H9 (cell line): ENCODE data around the gene EIF3D. TPM values are rescaled to one million over a fixed set of nuclear protein-coding genes. Genes with fewer than 3 reads are reported as not detected.

Source experiments
- DNase-seq: peaks from one replicate; pipeline ENCODE4 v3.0.0-alpha.2; 2017
- H2AFZ ChIP-seq: one replicate; pipeline ENCODE4 v1.6.1; 2013; ENCODE audit warnings: mild to moderate bottlenecking, low read length, control low read depth, moderate library complexity
- H2AK5ac ChIP-seq: 2 replicates; pipeline ENCODE4 v1.6.1; 2013; ENCODE audit warnings: low read length, control low read depth, mixed read lengths; ENCODE audit not compliant: insufficient read length
- H2BK120ac ChIP-seq: one replicate; pipeline ENCODE4 v1.6.1; 2013; ENCODE audit warnings: low read depth, mild to moderate bottlenecking, low read length, control low read depth, inconsistent platforms; ENCODE audit not compliant: poor library complexity, severe bottlenecking
- H2BK12ac ChIP-seq: 2 replicates; pipeline ENCODE4 v1.6.1; 2013; ENCODE audit warnings: low read length, control low read depth, mixed read lengths, low read depth; ENCODE audit not compliant: insufficient read length
- H2BK15ac ChIP-seq: 2 replicates; pipeline ENCODE4 v1.6.1; 2013; ENCODE audit warnings: low read depth, low read length, control low read depth
- H2BK20ac ChIP-seq: one replicate; pipeline ENCODE4 v1.6.1; 2013; ENCODE audit warnings: low read depth, mild to moderate bottlenecking, low read length, control low read depth, inconsistent platforms; ENCODE audit not compliant: poor library complexity, severe bottlenecking
- H2BK5ac ChIP-seq: 2 replicates; pipeline ENCODE4 v1.6.1; 2013; ENCODE audit warnings: low read length, control low read depth, mixed read lengths; ENCODE audit not compliant: insufficient read length
- H3K14ac ChIP-seq: 2 replicates; pipeline ENCODE4 v1.6.1; 2013; ENCODE audit warnings: low read length, control low read depth; ENCODE audit not compliant: insufficient read depth
- H3K18ac ChIP-seq: 2 replicates; pipeline ENCODE4 v1.6.1; 2013; ENCODE audit warnings: low read depth, mild to moderate bottlenecking, mixed read lengths, low read length, control low read depth; ENCODE audit not compliant: insufficient read length
- H3K23ac ChIP-seq: 2 replicates; pipeline ENCODE4 v1.6.1; 2013; ENCODE audit warnings: low read length, control low read depth, mixed read lengths, low read depth; ENCODE audit not compliant: insufficient read length
- H3K23me2 ChIP-seq: 2 replicates; pipeline ENCODE4 v1.6.1; 2013; ENCODE audit warnings: low read depth, mild to moderate bottlenecking, mixed read lengths, low read length, control low read depth; ENCODE audit not compliant: insufficient read length, poor library complexity, severe bottlenecking
- H3K27ac ChIP-seq: 2 replicates; pipeline ENCODE4 v1.5.1; 2013; ENCODE audit warnings: low read length, control low read depth, mixed read lengths, low read depth; ENCODE audit not compliant: insufficient read length
- H3K27me3 ChIP-seq: 2 replicates; pipeline ENCODE4 v1.6.1; 2013; ENCODE audit warnings: low read length, control low read depth, inconsistent platforms; ENCODE audit not compliant: insufficient read depth
- H3K4ac ChIP-seq: 2 replicates; pipeline ENCODE4 v1.6.1; 2013; ENCODE audit warnings: low read depth, mild to moderate bottlenecking, control low read depth, inconsistent platforms, low read length, moderate library complexity
- H3K4me1 ChIP-seq: 2 replicates; pipeline ENCODE4 v1.6.1; 2013; ENCODE audit warnings: low read length, control low read depth, inconsistent platforms; ENCODE audit not compliant: insufficient read depth
- H3K4me2 ChIP-seq: 2 replicates; pipeline ENCODE4 v1.6.1; 2013; ENCODE audit warnings: low read length, control low read depth, mixed read lengths; ENCODE audit not compliant: insufficient read length, insufficient read depth
- H3K56ac ChIP-seq: 2 replicates; pipeline ENCODE4 v1.6.1; 2013; ENCODE audit warnings: low read depth, mild to moderate bottlenecking, mixed read lengths, low read length, control low read depth; ENCODE audit not compliant: insufficient read length
- H3K79me1 ChIP-seq: 2 replicates; pipeline ENCODE4 v1.6.1; 2013; ENCODE audit warnings: low read depth, mild to moderate bottlenecking, moderate library complexity, low read length, control low read depth, inconsistent platforms; ENCODE audit not compliant: insufficient read depth, poor library complexity, severe bottlenecking
- H3K79me2 ChIP-seq: 2 replicates; pipeline ENCODE4 v1.6.1; 2013; ENCODE audit warnings: low read length, control low read depth, inconsistent platforms; ENCODE audit not compliant: insufficient read depth
- H3K9ac ChIP-seq: 2 replicates; pipeline ENCODE4 v1.6.1; 2013; ENCODE audit warnings: low read length, control low read depth, mixed read lengths; ENCODE audit not compliant: insufficient read length; ENCODE audit errors: extremely low read depth
- H3K9me3 ChIP-seq: one replicate; pipeline ENCODE4 v1.6.1; 2013; ENCODE audit warnings: low read depth, low read length, inconsistent platforms; ENCODE audit not compliant: control insufficient read depth
- H3T11ph ChIP-seq: one replicate; pipeline ENCODE4 v1.6.1; 2013; ENCODE audit warnings: mild to moderate bottlenecking, low read length, control low read depth, inconsistent platforms
- H4K20me1 ChIP-seq: one replicate; pipeline ENCODE4 v1.6.1; 2013; ENCODE audit not compliant: control insufficient read depth, insufficient read length, insufficient read depth
- H4K5ac ChIP-seq: 2 replicates; pipeline ENCODE4 v1.6.1; 2013; ENCODE audit warnings: low read depth, mild to moderate bottlenecking, mixed read lengths, low read length, control low read depth; ENCODE audit not compliant: insufficient read length
- H4K8ac ChIP-seq: replicated peaks from 2 replicates; pipeline ENCODE4 v1.6.1; 2013; ENCODE audit warnings: low read length, control low read depth, mixed read lengths, low read depth; ENCODE audit not compliant: insufficient read length
- H4K91ac ChIP-seq: 2 replicates; pipeline ENCODE4 v1.6.1; 2013; ENCODE audit warnings: low read depth, mild to moderate bottlenecking, moderate library complexity, mixed read lengths, low read length, control low read depth; ENCODE audit not compliant: insufficient read length
- H3K27ac Mint-ChIP-seq, 3 experiments: 2 replicates in 2 of 3; 3 replicates in 1 of 3; pipeline ENCODE4 v1.8.0; 2020 to 2021; ENCODE audit warnings: mixed read lengths in 3 of 3, mild to moderate bottlenecking in 1 of 3, moderate library complexity in 1 of 3
- H3K27me3 Mint-ChIP-seq: 2 replicates; pipeline ENCODE4 v1.8.0; 2021; ENCODE audit warnings: low read depth, mild to moderate bottlenecking, moderate library complexity, mixed read lengths
- H3K36me3 Mint-ChIP-seq, 3 experiments: 2 replicates in 2 of 3; 3 replicates in 1 of 3; pipeline ENCODE4 v1.8.0; 2020 to 2021; ENCODE audit warnings: low read depth in 3 of 3, mixed read lengths in 3 of 3; ENCODE audit not compliant: insufficient read depth in 1 of 3
- H3K4me1 Mint-ChIP-seq, 2 experiments: 2 replicates each; pipeline ENCODE4 v1.8.0; 2020; ENCODE audit warnings: mixed read lengths in 2 of 2
- H3K4me3 Mint-ChIP-seq, 2 experiments: 2 replicates in 1 of 2; 3 replicates in 1 of 2; pipeline ENCODE4 v1.8.0; 2020 to 2021; ENCODE audit warnings: mild to moderate bottlenecking in 2 of 2, mixed read lengths in 2 of 2, moderate library complexity in 1 of 2
- H3K9me3 Mint-ChIP-seq, 2 experiments: 2 replicates in 1 of 2; 3 replicates in 1 of 2; pipeline ENCODE4 v1.8.0; 2020; ENCODE audit warnings: mild to moderate bottlenecking in 2 of 2, mixed read lengths in 2 of 2, moderate library complexity in 1 of 2
- WGBS: extraction: QIAGEN DNeasy Blood & Tissue Kit; methylation state at CpG from one replicate; pipeline ENCODE4 v1.1.7; 2013; ENCODE audit warnings: missing lambda C conversion rate, low lambda C conversion rate, mixed read lengths; ENCODE audit not compliant: insufficient read length; ENCODE audit errors: extremely low coverage; 5-methylcytosine and 5-hydroxymethylcytosine counted together
- total RNA-seq: library from RNA; stranded (reverse); gene quantifications from 2 replicates; pipeline ENCODE4 v1.2.1, GENCODE V29; 2021
- TF ChIP-seq, protein P1 (sequence below): fragments of 200-600 bp; sonication (generic); conservative IDR thresholded peaks from 3 replicates; pipeline ENCODE4 v1.8.0; 2021; ENCODE audit warnings: antibody characterized with exemption, mild to moderate bottlenecking

The EIF3D gene
- total RNA-seq, 1 experiment from 2014 or later = 198 TPM

DNA sequence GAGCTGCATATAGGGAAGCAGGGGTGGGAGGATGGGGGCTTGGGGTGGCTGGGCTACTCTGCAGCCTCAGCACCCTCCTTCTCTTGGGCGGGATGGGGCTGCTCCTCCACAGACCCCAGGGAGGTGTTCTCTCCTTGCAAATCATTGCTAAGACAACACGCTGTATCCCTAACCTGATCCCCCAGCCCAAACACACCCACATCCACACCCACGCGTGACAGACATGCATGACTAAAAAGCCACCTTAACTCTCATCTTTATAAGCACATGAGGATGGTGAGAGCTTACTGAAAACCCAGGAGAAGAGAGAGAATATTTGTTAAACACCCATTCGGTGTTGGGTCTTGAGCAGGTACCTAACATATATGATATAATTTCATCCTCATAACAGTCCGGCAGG, 39.9 kb upstream of the EIF3D start:
- DNase-seq = no peak
- Histone ChIP-seq H2BK20ac (no peak overlapping the region), H3K9ac (no peak overlapping the region), H3K9me3 (no peaks in the 10 kb centered on the region), H2AK5ac (no peak overlapping the region), H3K14ac (no peak overlapping the region), H2BK5ac (no peak overlapping the region), H2AFZ (no peak overlapping the region), H3K56ac (no peak overlapping the region), H3K4me1 (no peaks in the 10 kb centered on the region), H2BK15ac (no peak overlapping the region), H3T11ph (no peak overlapping the region), H2BK120ac (no peak overlapping the region), H3K27me3 (no peaks in the 10 kb centered on the region), H3K27ac (no peak overlapping the region), H3K18ac (no peak overlapping the region), H3K4ac (no peak overlapping the region), H4K20me1 (no peaks in the 10 kb centered on the region), H4K8ac (no peak overlapping the region), H3K79me2 (no peaks in the 10 kb centered on the region), H4K91ac (no peak overlapping the region), H3K4me2 (no peak overlapping the region), H3K23me2 (no peaks in the 10 kb centered on the region), H4K5ac (no peak overlapping the region), H2BK12ac (no peak overlapping the region), H3K79me1 (no peaks in the 10 kb centered on the region), H3K23ac (no peak overlapping the region)
- Mint-ChIP-seq H3K27ac (no peak overlapping the region), H3K4me3 (no peak overlapping the region), H3K9me3 (no peaks in the 10 kb centered on the region), H3K27me3 (peaks cover 12% of the 10 kb centered on the region), H3K4me1 (peaks cover 10 to 23% of the 10 kb centered on the region in 2 experiments), H3K36me3 (no peaks in the 10 kb centered on the region)
- TF ChIP-seq, protein P1, sequence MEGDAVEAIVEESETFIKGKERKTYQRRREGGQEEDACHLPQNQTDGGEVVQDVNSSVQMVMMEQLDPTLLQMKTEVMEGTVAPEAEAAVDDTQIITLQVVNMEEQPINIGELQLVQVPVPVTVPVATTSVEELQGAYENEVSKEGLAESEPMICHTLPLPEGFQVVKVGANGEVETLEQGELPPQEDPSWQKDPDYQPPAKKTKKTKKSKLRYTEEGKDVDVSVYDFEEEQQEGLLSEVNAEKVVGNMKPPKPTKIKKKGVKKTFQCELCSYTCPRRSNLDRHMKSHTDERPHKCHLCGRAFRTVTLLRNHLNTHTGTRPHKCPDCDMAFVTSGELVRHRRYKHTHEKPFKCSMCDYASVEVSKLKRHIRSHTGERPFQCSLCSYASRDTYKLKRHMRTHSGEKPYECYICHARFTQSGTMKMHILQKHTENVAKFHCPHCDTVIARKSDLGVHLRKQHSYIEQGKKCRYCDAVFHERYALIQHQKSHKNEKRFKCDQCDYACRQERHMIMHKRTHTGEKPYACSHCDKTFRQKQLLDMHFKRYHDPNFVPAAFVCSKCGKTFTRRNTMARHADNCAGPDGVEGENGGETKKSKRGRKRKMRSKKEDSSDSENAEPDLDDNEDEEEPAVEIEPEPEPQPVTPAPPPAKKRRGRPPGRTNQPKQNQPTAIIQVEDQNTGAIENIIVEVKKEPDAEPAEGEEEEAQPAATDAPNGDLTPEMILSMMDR = no peak
- no CpG with 5 or more reads among the region's 6 CpGs for WGBS
